CD4-positive, alpha-beta T cell treated with Interleukin-4 for 4 hours (primary cell): Measurements from ENCODE around the gene CMTM4.
"Not testable (repeated sequence)": the region's sequence is repeated elsewhere in the genome, so short reads cannot be mapped to it uniquely, and the experiment has no call there.

Experiments
- DNase-seq: peaks from one replicate; pipeline ENCODE4 v3.0.0-alpha.2; 2020

CMTM4 gene

GRCh38 chr16:66703406-66704215 lies 7.1 kb upstream of the CMTM4 start:
- no peak for DNase-seq

GRCh38 chr16:66701516-66701915 lies 5.0 kb upstream of the CMTM4 start:
- no peak for DNase-seq

DNA sequence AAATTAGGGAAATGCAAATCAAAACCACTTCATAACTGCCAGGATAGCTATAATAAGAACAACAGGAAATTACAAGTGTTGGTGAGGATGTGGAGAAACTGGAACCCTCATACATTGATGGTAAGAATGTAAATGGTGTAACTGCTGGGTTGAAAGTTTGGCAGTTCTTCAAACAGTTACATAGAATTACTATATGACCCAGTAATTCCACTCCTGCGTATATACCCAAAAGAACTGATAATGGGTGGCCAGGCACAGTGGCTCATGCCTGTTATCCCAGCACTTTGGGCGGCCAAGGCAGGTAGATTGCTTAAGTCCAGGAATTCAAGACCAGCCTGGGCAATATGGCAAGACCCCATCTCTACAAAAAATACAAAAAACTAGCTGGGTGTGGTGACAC lies 4.5 kb upstream of the CMTM4 start:
- DNase-seq: no peak

- no peak for DNase-seq
These were observed 3.4 kb upstream of the CMTM4 start for GRCh38 chr16:66699898-66700297.

- DNase-seq: no peak
These were observed 1.5 kb upstream of the CMTM4 start for GRCh38 chr16:66698046-66698445.

DNA sequence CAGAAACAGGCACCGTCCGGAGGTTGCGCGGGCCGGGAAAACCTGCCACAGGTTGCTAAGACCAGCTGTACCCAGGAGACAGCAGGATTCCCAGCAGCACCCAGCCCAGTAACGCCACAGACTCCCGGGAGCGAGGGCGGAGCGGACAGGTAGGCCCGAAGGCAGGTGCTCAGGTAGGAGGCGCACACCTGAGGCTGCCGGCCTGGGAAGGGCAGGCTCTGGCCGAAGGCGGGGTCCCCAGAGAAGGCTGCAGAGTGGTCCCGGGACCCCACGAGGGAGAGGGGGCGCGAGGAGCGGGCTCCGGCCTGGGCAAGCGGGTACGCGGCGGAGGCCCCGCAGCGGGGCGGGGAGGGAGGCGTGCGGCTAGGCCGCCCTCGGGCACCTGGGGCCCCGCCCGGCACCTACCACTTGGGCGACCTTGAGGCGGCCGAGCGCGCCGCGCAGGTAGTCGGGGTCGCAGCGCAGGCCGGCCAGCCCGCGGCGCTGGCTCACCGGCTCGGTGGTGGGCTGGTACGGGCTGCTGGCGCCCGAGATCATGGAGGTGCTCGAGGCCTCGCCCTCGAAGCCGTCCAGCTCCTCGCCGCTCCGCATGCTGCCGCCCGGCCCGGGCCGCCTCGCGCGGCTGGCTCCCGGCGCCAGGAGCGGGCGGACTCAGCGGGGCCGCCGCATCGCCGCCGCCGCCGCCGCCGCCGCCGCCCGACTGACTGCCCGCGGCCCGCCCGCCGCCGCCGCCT lies 441 bp downstream of the CMTM4 start:
- DNase-seq: no peak

DNA sequence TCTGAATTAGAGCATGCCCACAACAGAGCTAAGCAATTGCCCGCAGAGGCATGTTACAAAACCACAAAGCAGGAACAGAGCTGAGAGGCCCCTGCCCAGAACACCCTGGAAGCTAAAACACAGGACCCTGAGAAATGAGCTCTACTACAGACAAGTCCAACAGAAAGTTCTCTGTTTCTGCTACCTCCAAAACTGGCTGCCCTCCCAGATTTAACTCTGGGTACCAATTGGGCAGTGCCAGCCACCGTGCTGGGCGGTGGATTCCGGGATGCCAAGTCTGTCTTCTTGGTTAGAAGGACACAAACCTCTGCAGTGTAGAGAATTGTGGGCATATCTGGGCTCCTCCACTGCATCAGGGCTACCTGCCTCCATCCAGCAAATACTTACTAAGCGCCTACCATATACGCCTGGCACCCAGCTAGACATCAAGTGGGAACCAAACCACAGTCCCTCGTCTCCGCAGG lies 1.0 kb downstream of the CMTM4 start:
- DNase-seq: no peak

GRCh38 chr16:66693149-66693548 lies 3.4 kb downstream of the CMTM4 start:
- no peak for DNase-seq

DNA sequence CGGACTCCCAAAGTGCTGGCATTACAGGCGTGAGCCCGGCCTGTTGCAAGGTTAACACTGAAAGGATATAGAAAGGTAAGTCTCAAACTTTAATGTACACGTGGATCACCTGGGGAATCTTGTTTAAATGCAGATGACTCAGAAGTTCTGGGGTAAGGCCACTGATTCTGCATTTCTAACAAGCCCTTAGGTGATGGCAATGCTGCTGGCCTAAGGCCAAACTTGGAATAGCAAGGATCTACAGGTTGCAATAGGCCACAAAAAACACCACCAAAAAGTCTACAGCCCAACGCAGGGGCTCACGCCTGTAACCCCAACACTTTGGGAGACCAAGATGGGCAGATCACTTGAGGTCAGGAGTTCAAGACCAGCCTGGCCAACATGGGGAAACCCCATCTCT lies 4.2 kb downstream of the CMTM4 start:
- DNase-seq: no peak

GRCh38 chr16:66691234-66691633 lies 5.3 kb downstream of the CMTM4 start:
- DNase-seq: no peak

- no peak for DNase-seq
These were observed 6.3 kb downstream of the CMTM4 start for GRCh38 chr16:66690106-66690847.

GRCh38 chr16:66689282-66689681 lies 7.3 kb downstream of the CMTM4 start:
- no peak for DNase-seq

- no peak for DNase-seq
These were observed 8.5 kb downstream of the CMTM4 start for GRCh38 chr16:66687906-66688625.

DNA sequence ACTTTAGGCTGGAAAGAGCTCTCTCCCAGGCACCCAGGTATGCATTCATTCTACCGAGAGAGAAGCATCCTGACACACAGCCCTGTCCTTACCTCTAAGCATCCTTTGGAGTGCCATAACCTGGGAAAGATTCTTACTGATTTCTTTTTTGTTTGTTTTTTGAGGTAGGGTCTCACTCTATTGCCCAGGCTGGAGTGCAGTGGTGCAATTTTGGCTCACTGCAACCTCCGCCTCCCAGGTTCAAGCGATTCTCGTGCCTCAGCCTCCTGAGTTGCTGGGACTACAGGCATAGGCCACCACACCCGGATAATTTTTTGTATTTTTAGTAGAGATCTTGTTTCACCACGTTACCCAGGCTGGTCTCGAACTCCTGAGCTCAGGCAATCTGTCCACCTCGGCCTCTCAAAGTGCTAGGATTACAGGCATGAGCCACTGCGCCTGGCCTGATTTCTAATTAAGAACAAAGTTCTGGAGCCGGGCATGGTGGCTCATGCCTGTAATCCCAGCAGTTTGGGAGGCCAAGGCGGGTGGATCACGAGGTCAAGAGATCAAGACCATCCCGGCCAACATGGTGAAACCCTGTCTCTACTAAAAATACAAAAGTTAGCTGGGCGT lies 10.9 kb downstream of the CMTM4 start:
- not testable (repeated sequence) for DNase-seq

- no peak for DNase-seq
These were observed 14.3 kb downstream of the CMTM4 start for GRCh38 chr16:66682271-66682670.

GRCh38 chr16:66681676-66682075 lies 14.9 kb downstream of the CMTM4 start:
- DNase-seq: no peak

DNA sequence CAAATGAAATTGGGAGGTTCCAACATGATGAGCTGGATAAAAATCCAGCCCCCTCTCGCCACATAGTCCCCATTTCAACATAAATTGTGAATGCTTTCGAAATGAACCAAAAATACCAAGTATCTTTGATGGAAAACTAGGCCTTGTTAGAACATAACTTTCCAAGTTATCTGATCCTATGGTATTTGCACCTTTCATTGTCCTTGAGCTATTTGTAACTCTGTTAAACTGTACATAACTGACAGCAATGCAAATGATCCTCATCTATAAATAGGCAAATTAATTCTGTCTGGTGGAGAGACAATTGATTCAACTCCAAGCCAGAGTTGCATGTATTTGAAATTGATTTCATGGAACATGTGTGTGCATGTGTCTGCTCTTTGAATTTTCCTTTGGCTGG lies 18.2 kb downstream of the CMTM4 start:
- DNase-seq: no peak

- DNase-seq: no peak
These were observed 18.7 kb downstream of the CMTM4 start for GRCh38 chr16:66677836-66678235.

DNA sequence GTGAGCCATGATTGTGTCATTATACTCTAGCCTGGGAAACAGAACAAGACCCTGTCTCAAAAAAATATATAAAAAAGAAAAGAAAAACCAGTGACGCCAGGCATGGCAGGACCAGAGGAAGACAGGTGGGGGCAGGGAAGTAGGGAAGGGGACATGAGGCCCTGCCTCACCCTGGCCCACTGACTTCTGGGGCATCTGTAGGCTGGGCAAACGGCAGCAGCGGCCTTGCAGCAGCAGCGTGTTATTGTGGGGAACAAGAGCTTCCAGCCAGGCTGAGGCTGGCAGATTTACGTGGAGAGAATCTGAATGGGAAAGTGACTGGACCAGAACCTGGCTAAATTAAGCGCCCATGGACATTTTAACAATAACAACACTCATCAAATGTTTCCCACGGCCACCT lies 19.4 kb downstream of the CMTM4 start:
- DNase-seq: no peak

DNA sequence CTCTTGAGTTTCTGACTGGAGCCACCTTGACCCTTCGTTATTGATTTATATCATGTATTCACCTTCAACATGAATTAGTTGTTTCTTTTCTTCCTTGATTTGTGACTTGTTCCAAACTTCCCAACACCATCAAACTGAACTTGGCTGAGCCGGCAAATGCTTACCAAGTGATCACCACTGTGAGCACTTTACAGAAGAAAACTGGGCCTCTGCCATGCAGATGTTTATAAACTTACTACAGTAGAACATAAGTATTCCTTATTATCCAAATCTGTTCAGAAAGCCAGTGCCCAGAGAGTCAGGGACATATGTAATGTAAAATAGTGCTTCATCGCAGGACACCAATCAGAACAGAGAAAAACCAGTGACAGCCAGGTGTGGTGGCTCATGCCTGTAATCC lies 19.9 kb downstream of the CMTM4 start:
- no peak for DNase-seq

GRCh38 chr16:66673691-66674090 lies 22.9 kb downstream of the CMTM4 start:
- DNase-seq: no peak

DNA sequence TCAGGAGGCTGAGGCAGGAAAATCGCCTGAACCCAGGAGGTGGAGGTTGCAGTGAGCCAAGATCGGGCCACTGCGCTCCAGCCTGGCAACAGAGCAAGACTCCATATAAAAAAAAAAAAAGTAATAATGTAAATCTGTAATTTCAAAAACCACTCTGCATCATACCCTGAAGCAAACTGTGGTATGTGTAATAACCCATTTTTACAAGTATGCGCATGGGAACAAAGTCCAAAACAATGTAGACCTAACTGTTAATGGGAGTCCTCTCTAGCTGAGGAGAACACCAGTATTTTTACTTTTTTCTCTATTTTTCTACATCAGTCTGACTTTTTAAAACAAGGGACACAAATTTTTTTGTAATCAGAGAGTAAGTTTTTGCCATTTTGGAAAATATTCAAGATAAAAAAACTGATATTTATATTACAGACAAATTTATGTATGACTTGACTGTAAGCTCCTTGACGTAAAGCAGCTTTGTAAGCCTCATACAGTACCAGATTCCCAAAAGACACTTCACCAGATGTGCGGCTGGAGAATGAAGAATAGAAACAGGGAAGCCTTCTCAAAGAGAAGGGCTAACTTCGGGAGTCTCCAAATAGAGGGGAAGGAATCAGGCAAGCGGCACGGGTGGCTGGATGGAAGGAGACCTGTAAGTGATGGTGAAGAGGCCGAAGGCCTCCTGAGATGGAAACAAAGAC lies 25.7 kb downstream of the CMTM4 start:
- no peak for DNase-seq
